Activated T-cell treated with anti-CD3 and anti-CD28 coated beads, Interleukin-2, amount 50 U/mL, for 24 hours (primary cell): ENCODE results near the gene CCDC157.

Source experiments
- DNase-seq: peaks from one replicate; pipeline ENCODE4 v3.0.0-alpha.2; 2020
- H3K27ac Mint-ChIP-seq: 2 replicates; pipeline ENCODE4 v1.8.0; 2020; ENCODE audit warnings: mild to moderate bottlenecking, mixed read lengths
- H3K27me3 Mint-ChIP-seq: 2 replicates; pipeline ENCODE4 v1.8.0; 2020; ENCODE audit warnings: mixed read lengths
- H3K36me3 Mint-ChIP-seq: 2 replicates; pipeline ENCODE4 v1.8.0; 2020; ENCODE audit warnings: low read depth, mixed read lengths
- H3K4me1 Mint-ChIP-seq: 2 replicates; pipeline ENCODE4 v1.8.0; 2020; ENCODE audit warnings: low read depth, mixed read lengths
- H3K4me3 Mint-ChIP-seq: 2 replicates; pipeline ENCODE4 v1.8.0; 2020; ENCODE audit warnings: mild to moderate bottlenecking, moderate library complexity, mixed read lengths
- H3K9me3 Mint-ChIP-seq: 2 replicates; pipeline ENCODE4 v1.8.0; 2020; ENCODE audit warnings: mixed read lengths

CCDC157 gene

GRCh38 chr22:30320021-30320556, 36.7 kb upstream of the CCDC157 start:
- Mint-ChIP-seq H3K4me3 (no peak overlapping the region), H3K4me1 (peaks cover 92% of the 10 kb centered on the region), H3K9me3 (no peaks in the 10 kb centered on the region), H3K36me3 (peaks cover 42% of the 10 kb centered on the region), H3K27me3 (no peaks in the 10 kb centered on the region), H3K27ac (peak overlapping the region; percentile 83)
- DNase-seq: no peak

GRCh38 chr22:30321461-30321860, 35.3 kb upstream of the CCDC157 start:
- Mint-ChIP-seq H3K9me3 (no peaks in the 10 kb centered on the region), H3K4me1 (peaks cover 89% of the 10 kb centered on the region), H3K27ac (peak overlapping the region; percentile 78), H3K36me3 (peaks cover 44% of the 10 kb centered on the region), H3K4me3 (no peak overlapping the region), H3K27me3 (no peaks in the 10 kb centered on the region)
- no peak for DNase-seq

GRCh38 chr22:30323246-30323645, 33.6 kb upstream of the CCDC157 start:
- DNase-seq: no peak
- H3K27ac Mint-ChIP-seq: peak overlapping the region; percentile 86
- peaks cover 39% of the 10 kb centered on the region for H3K36me3 Mint-ChIP-seq
- H3K4me3 Mint-ChIP-seq: no peak overlapping the region
- H3K9me3 Mint-ChIP-seq: no peaks in the 10 kb centered on the region
- H3K27me3 Mint-ChIP-seq: no peaks in the 10 kb centered on the region
- H3K4me1 Mint-ChIP-seq: peaks cover 83% of the 10 kb centered on the region

- H3K27ac Mint-ChIP-seq: peak overlapping the region; percentile 86
- DNase-seq: no peak
- H3K36me3 Mint-ChIP-seq: peaks cover 44% of the 10 kb centered on the region
- H3K4me1 Mint-ChIP-seq: peaks cover 74% of the 10 kb centered on the region
- no peaks in the 10 kb centered on the region for H3K27me3 Mint-ChIP-seq
- H3K4me3 Mint-ChIP-seq: peak overlapping the region; percentile 84
- no peaks in the 10 kb centered on the region for H3K9me3 Mint-ChIP-seq
Measured at GRCh38 chr22:30324014-30324730, 32.6 kb upstream of the CCDC157 start.

GRCh38 chr22:30325065-30325720, 31.6 kb upstream of the CCDC157 start:
- peak overlapping the region; percentile 84 for H3K4me3 Mint-ChIP-seq
- peak overlapping the region; percentile 86 for H3K27ac Mint-ChIP-seq
- H3K36me3 Mint-ChIP-seq: peaks cover 51% of the 10 kb centered on the region
- no peak for DNase-seq
- H3K4me1 Mint-ChIP-seq: peaks cover 64% of the 10 kb centered on the region
- H3K27me3 Mint-ChIP-seq: no peaks in the 10 kb centered on the region
- H3K9me3 Mint-ChIP-seq: no peaks in the 10 kb centered on the region

- H3K4me3 Mint-ChIP-seq: peak overlapping the region; percentile 84
- DNase-seq: no peak
- peak overlapping the region; percentile 86 for H3K27ac Mint-ChIP-seq
- peaks cover 52% of the 10 kb centered on the region for H3K36me3 Mint-ChIP-seq
- H3K9me3 Mint-ChIP-seq: no peaks in the 10 kb centered on the region
- peaks cover 60% of the 10 kb centered on the region for H3K4me1 Mint-ChIP-seq
- no peaks in the 10 kb centered on the region for H3K27me3 Mint-ChIP-seq
Measured at GRCh38 chr22:30325724-30326254, 31.0 kb upstream of the CCDC157 start.

- Mint-ChIP-seq H3K27me3 (no peaks in the 10 kb centered on the region), H3K27ac (peak overlapping the region; percentile 86), H3K4me3 (peak overlapping the region; percentile 84), H3K36me3 (peaks cover 53% of the 10 kb centered on the region), H3K4me1 (peaks cover 55% of the 10 kb centered on the region), H3K9me3 (no peaks in the 10 kb centered on the region)
- DNase-seq: no peak
Measured at GRCh38 chr22:30326255-30326705, 30.5 kb upstream of the CCDC157 start.

GRCh38 chr22:30326706-30327362, 30.0 kb upstream of the CCDC157 start, which contains the start of gene TBC1D10A:
TSS of gene TBC1D10A (minus strand) at chr22:30326941. CDS start at chr22:30326881, 60 bp downstream.
- Mint-ChIP-seq H3K27ac (peak within 1 kb of the TSS; percentile 90), H3K36me3 (peaks cover 55% of the 10 kb centered on the region), H3K4me3 (peak within 1 kb of the TSS; percentile 84), H3K9me3 (no peaks in the 10 kb centered on the region), H3K4me1 (peaks cover 50% of the 10 kb centered on the region), H3K27me3 (no peaks in the 10 kb centered on the region)
- peak; percentile 93 for DNase-seq

- peaks cover 61% of the 10 kb centered on the region for H3K36me3 Mint-ChIP-seq
- peak overlapping the region; percentile 79 for H3K4me3 Mint-ChIP-seq
- peaks cover 53% of the 10 kb centered on the region for H3K4me1 Mint-ChIP-seq
- peak overlapping the region; percentile 90 for H3K27ac Mint-ChIP-seq
- no peaks in the 10 kb centered on the region for H3K27me3 Mint-ChIP-seq
- H3K9me3 Mint-ChIP-seq: no peaks in the 10 kb centered on the region
- no peak for DNase-seq
Measured at GRCh38 chr22:30327864-30328345, 28.9 kb upstream of the CCDC157 start.

GRCh38 chr22:30328466-30329049, 28.2 kb upstream of the CCDC157 start:
- H3K36me3 Mint-ChIP-seq: peaks cover 63% of the 10 kb centered on the region
- H3K4me1 Mint-ChIP-seq: peaks cover 53% of the 10 kb centered on the region
- H3K4me3 Mint-ChIP-seq: no peak overlapping the region

GRCh38 chr22:30332551-30332950, 24.3 kb upstream of the CCDC157 start:
- DNase-seq: no peak
- H3K4me1 Mint-ChIP-seq: peaks cover 46% of the 10 kb centered on the region
- peaks cover 87% of the 10 kb centered on the region for H3K36me3 Mint-ChIP-seq
- peak overlapping the region; percentile 91 for H3K27ac Mint-ChIP-seq
- no peaks in the 10 kb centered on the region for H3K27me3 Mint-ChIP-seq
- no peaks in the 10 kb centered on the region for H3K9me3 Mint-ChIP-seq
- no peak overlapping the region for H3K4me3 Mint-ChIP-seq

More at GRCh38 chr22:30328466-30329049, 28.2 kb upstream of the CCDC157 start:
- H3K27me3 Mint-ChIP-seq: no peaks in the 10 kb centered on the region
- peak overlapping the region; percentile 44 for H3K27ac Mint-ChIP-seq
- no peak for DNase-seq
- no peaks in the 10 kb centered on the region for H3K9me3 Mint-ChIP-seq

GRCh38 chr22:30332994-30333706, 23.7 kb upstream of the CCDC157 start:
- Mint-ChIP-seq H3K9me3 (no peaks in the 10 kb centered on the region), H3K36me3 (peaks cover 93% of the 10 kb centered on the region), H3K27ac (peak overlapping the region; percentile 91), H3K4me3 (no peak overlapping the region), H3K27me3 (no peaks in the 10 kb centered on the region), H3K4me1 (peaks cover 42% of the 10 kb centered on the region)
- no peak for DNase-seq

GRCh38 chr22:30333707-30334087, 23.1 kb upstream of the CCDC157 start:
- DNase-seq: no peak
- Mint-ChIP-seq H3K27me3 (no peaks in the 10 kb centered on the region), H3K4me1 (peaks cover 42% of the 10 kb centered on the region), H3K27ac (peak overlapping the region; percentile 91), H3K36me3 (peaks cover 94% of the 10 kb centered on the region), H3K4me3 (no peak overlapping the region), H3K9me3 (no peaks in the 10 kb centered on the region)
